ENCODE measurements around the gene NUDT4. TPM values are rescaled to one million over a fixed set of nuclear protein-coding genes. Genes with fewer than 3 reads are reported as not detected.

NUDT4 gene
- polyA plus RNA-seq, 1 of the 3 experiments (the other 2 are of a cell fraction) = 19.8 TPM

GRCh38 chr12:93373961-93374656, 3.6 kb upstream of the NUDT4 start:
- H3F3A ChIP-seq (replicated peaks; ENCODE audit: insufficient read depth) = no peaks in the 10 kb centered on the region
- WGBS (ENCODE audit: low lambda C conversion rate) = 84% methylated on average over 2 of the region's 2 CpGs
- CTCF ChIA-PET = interaction anchor here (0.7 to 1.2 kb wide), 2 partner anchors 11 to 943 kb away, joined by 3 to 4 read pairs; no protein-coding TSS in a partner anchor
- DNase-seq = no peak
- H3K27ac ChIP-seq (ENCODE audit: low read depth in 2 of 2, low read length in 1 of 2) = no peak overlapping the region
- peaks cover 4% of the 10 kb centered on the region; the same call in 1 of the 2 replicates for H4K20me1 ChIP-seq (ENCODE audit: insufficient read depth)
- H3K4me1 ChIP-seq (ENCODE audit: control insufficient read depth in 1 of 2, insufficient read depth in 2 of 2, low read depth in 1 of 2, low read length in 1 of 2) = peaks cover 10 to 14% of the 10 kb centered on the region in 2 experiments; a peak in 2 of 4 replicates
- H3K27me3 ChIP-seq (ENCODE audit: insufficient read depth) = no peaks in the 10 kb centered on the region
- no peak overlapping the region for H2AFZ ChIP-seq (ENCODE audit: low read depth)
- no peaks in the 10 kb centered on the region for H3K9me2 ChIP-seq
- no peak overlapping the region for H3K9ac ChIP-seq
- POLR2A ChIA-PET = no interaction called here
- H3K9me3 ChIP-seq = no peaks in the 10 kb centered on the region
- TF ChIP-seq FOXJ3 (CRISPR knock-in tag; IDR thresholded peaks at IDR 0.05) (no peak), TCF12 (IDR thresholded peaks at IDR 0.05) (no peak), USF1 (IDR thresholded peaks at IDR 0.05; ENCODE audit: borderline replicate concordance, low read depth) (no peak), TAF1 (IDR thresholded peaks at IDR 0.05; ENCODE audit: borderline replicate concordance, low read depth, low read length) (no peak), RXRA (IDR thresholded peaks at IDR 0.05; ENCODE audit: borderline replicate concordance, low read depth) (no peak), POLR2AphosphoS5 (IDR thresholded peaks at IDR 0.05; ENCODE audit: low read depth, low read length) (no peak), RCOR1 (IDR thresholded peaks at IDR 0.05; ENCODE audit: low read length) (no peak), RFX5 (IDR thresholded peaks at IDR 0.05; ENCODE audit: low read length) (no peak), TEAD4 (IDR thresholded peaks at IDR 0.05; ENCODE audit: borderline replicate concordance, insufficient read depth) (no peak), FOSL2 (IDR thresholded peaks at IDR 0.05; ENCODE audit: borderline replicate concordance, low read depth) (no peak), IRF3 (IDR thresholded peaks at IDR 0.05; ENCODE audit: low read depth, low read length) (no peak), ZBTB33 (IDR thresholded peaks at IDR 0.05; ENCODE audit: borderline replicate concordance, low read depth) (no peak), RAD21 (IDR thresholded peaks at IDR 0.05; ENCODE audit: low read length) (no peak)
- peaks cover 10% of the 10 kb centered on the region for H3K79me2 ChIP-seq (ENCODE audit: insufficient read depth)
- no peaks in the 10 kb centered on the region for H3K36me3 ChIP-seq (replicated peaks in 1 of 2; ENCODE audit: control insufficient read depth in 1 of 2, insufficient read depth in 2 of 2, low read length in 1 of 2)
- H3K4me3 ChIP-seq (ENCODE audit: low read depth in 2 of 2, low read length in 1 of 2) = no peak overlapping the region
- no peak overlapping the region for H3K4me2 ChIP-seq

Data from SK-N-SH (cell line).